H9 (cell line): ENCODE data around the gene RARG. TPM values are rescaled to one million over a fixed set of nuclear protein-coding genes. Genes with fewer than 3 reads are reported as not detected.

ENCODE experiments used
- DNase-seq: peaks from one replicate; pipeline ENCODE4 v3.0.0-alpha.2; 2017
- H2AFZ ChIP-seq: one replicate; pipeline ENCODE4 v1.6.1; 2013; ENCODE audit warnings: mild to moderate bottlenecking, low read length, control low read depth, moderate library complexity
- H2AK5ac ChIP-seq: 2 replicates; pipeline ENCODE4 v1.6.1; 2013; ENCODE audit warnings: low read length, control low read depth, mixed read lengths; ENCODE audit not compliant: insufficient read length
- H2BK120ac ChIP-seq: one replicate; pipeline ENCODE4 v1.6.1; 2013; ENCODE audit warnings: low read depth, mild to moderate bottlenecking, low read length, control low read depth, inconsistent platforms; ENCODE audit not compliant: poor library complexity, severe bottlenecking
- H2BK12ac ChIP-seq: 2 replicates; pipeline ENCODE4 v1.6.1; 2013; ENCODE audit warnings: low read length, control low read depth, mixed read lengths, low read depth; ENCODE audit not compliant: insufficient read length
- H2BK15ac ChIP-seq: 2 replicates; pipeline ENCODE4 v1.6.1; 2013; ENCODE audit warnings: low read depth, low read length, control low read depth
- H2BK20ac ChIP-seq: one replicate; pipeline ENCODE4 v1.6.1; 2013; ENCODE audit warnings: low read depth, mild to moderate bottlenecking, low read length, control low read depth, inconsistent platforms; ENCODE audit not compliant: poor library complexity, severe bottlenecking
- H2BK5ac ChIP-seq: 2 replicates; pipeline ENCODE4 v1.6.1; 2013; ENCODE audit warnings: low read length, control low read depth, mixed read lengths; ENCODE audit not compliant: insufficient read length
- H3K14ac ChIP-seq: 2 replicates; pipeline ENCODE4 v1.6.1; 2013; ENCODE audit warnings: low read length, control low read depth; ENCODE audit not compliant: insufficient read depth
- H3K18ac ChIP-seq: 2 replicates; pipeline ENCODE4 v1.6.1; 2013; ENCODE audit warnings: low read depth, mild to moderate bottlenecking, mixed read lengths, low read length, control low read depth; ENCODE audit not compliant: insufficient read length
- H3K23ac ChIP-seq: 2 replicates; pipeline ENCODE4 v1.6.1; 2013; ENCODE audit warnings: low read length, control low read depth, mixed read lengths, low read depth; ENCODE audit not compliant: insufficient read length
- H3K23me2 ChIP-seq: 2 replicates; pipeline ENCODE4 v1.6.1; 2013; ENCODE audit warnings: low read depth, mild to moderate bottlenecking, mixed read lengths, low read length, control low read depth; ENCODE audit not compliant: insufficient read length, poor library complexity, severe bottlenecking
- H3K27ac ChIP-seq: 2 replicates; pipeline ENCODE4 v1.5.1; 2013; ENCODE audit warnings: low read length, control low read depth, mixed read lengths, low read depth; ENCODE audit not compliant: insufficient read length
- H3K27me3 ChIP-seq: 2 replicates; pipeline ENCODE4 v1.6.1; 2013; ENCODE audit warnings: low read length, control low read depth, inconsistent platforms; ENCODE audit not compliant: insufficient read depth
- H3K4ac ChIP-seq: 2 replicates; pipeline ENCODE4 v1.6.1; 2013; ENCODE audit warnings: low read depth, mild to moderate bottlenecking, control low read depth, inconsistent platforms, low read length, moderate library complexity
- H3K4me1 ChIP-seq: 2 replicates; pipeline ENCODE4 v1.6.1; 2013; ENCODE audit warnings: low read length, control low read depth, inconsistent platforms; ENCODE audit not compliant: insufficient read depth
- H3K4me2 ChIP-seq: 2 replicates; pipeline ENCODE4 v1.6.1; 2013; ENCODE audit warnings: low read length, control low read depth, mixed read lengths; ENCODE audit not compliant: insufficient read length, insufficient read depth
- H3K56ac ChIP-seq: 2 replicates; pipeline ENCODE4 v1.6.1; 2013; ENCODE audit warnings: low read depth, mild to moderate bottlenecking, mixed read lengths, low read length, control low read depth; ENCODE audit not compliant: insufficient read length
- H3K79me1 ChIP-seq: 2 replicates; pipeline ENCODE4 v1.6.1; 2013; ENCODE audit warnings: low read depth, mild to moderate bottlenecking, moderate library complexity, low read length, control low read depth, inconsistent platforms; ENCODE audit not compliant: insufficient read depth, poor library complexity, severe bottlenecking
- H3K79me2 ChIP-seq: 2 replicates; pipeline ENCODE4 v1.6.1; 2013; ENCODE audit warnings: low read length, control low read depth, inconsistent platforms; ENCODE audit not compliant: insufficient read depth
- H3K9ac ChIP-seq: 2 replicates; pipeline ENCODE4 v1.6.1; 2013; ENCODE audit warnings: low read length, control low read depth, mixed read lengths; ENCODE audit not compliant: insufficient read length; ENCODE audit errors: extremely low read depth
- H3K9me3 ChIP-seq: one replicate; pipeline ENCODE4 v1.6.1; 2013; ENCODE audit warnings: low read depth, low read length, inconsistent platforms; ENCODE audit not compliant: control insufficient read depth
- H3T11ph ChIP-seq: one replicate; pipeline ENCODE4 v1.6.1; 2013; ENCODE audit warnings: mild to moderate bottlenecking, low read length, control low read depth, inconsistent platforms
- H4K20me1 ChIP-seq: one replicate; pipeline ENCODE4 v1.6.1; 2013; ENCODE audit not compliant: control insufficient read depth, insufficient read length, insufficient read depth
- H4K5ac ChIP-seq: 2 replicates; pipeline ENCODE4 v1.6.1; 2013; ENCODE audit warnings: low read depth, mild to moderate bottlenecking, mixed read lengths, low read length, control low read depth; ENCODE audit not compliant: insufficient read length
- H4K8ac ChIP-seq: replicated peaks from 2 replicates; pipeline ENCODE4 v1.6.1; 2013; ENCODE audit warnings: low read length, control low read depth, mixed read lengths, low read depth; ENCODE audit not compliant: insufficient read length
- H4K91ac ChIP-seq: 2 replicates; pipeline ENCODE4 v1.6.1; 2013; ENCODE audit warnings: low read depth, mild to moderate bottlenecking, moderate library complexity, mixed read lengths, low read length, control low read depth; ENCODE audit not compliant: insufficient read length
- H3K27ac Mint-ChIP-seq, 3 experiments: 2 replicates in 2 of 3; 3 replicates in 1 of 3; pipeline ENCODE4 v1.8.0; 2020 to 2021; ENCODE audit warnings: mixed read lengths in 3 of 3, mild to moderate bottlenecking in 1 of 3, moderate library complexity in 1 of 3
- H3K27me3 Mint-ChIP-seq: 2 replicates; pipeline ENCODE4 v1.8.0; 2021; ENCODE audit warnings: low read depth, mild to moderate bottlenecking, moderate library complexity, mixed read lengths
- H3K36me3 Mint-ChIP-seq, 3 experiments: 2 replicates in 2 of 3; 3 replicates in 1 of 3; pipeline ENCODE4 v1.8.0; 2020 to 2021; ENCODE audit warnings: low read depth in 3 of 3, mixed read lengths in 3 of 3; ENCODE audit not compliant: insufficient read depth in 1 of 3
- H3K4me1 Mint-ChIP-seq, 2 experiments: 2 replicates each; pipeline ENCODE4 v1.8.0; 2020; ENCODE audit warnings: mixed read lengths in 2 of 2
- H3K4me3 Mint-ChIP-seq, 2 experiments: 2 replicates in 1 of 2; 3 replicates in 1 of 2; pipeline ENCODE4 v1.8.0; 2020 to 2021; ENCODE audit warnings: mild to moderate bottlenecking in 2 of 2, mixed read lengths in 2 of 2, moderate library complexity in 1 of 2
- H3K9me3 Mint-ChIP-seq, 2 experiments: 2 replicates in 1 of 2; 3 replicates in 1 of 2; pipeline ENCODE4 v1.8.0; 2020; ENCODE audit warnings: mild to moderate bottlenecking in 2 of 2, mixed read lengths in 2 of 2, moderate library complexity in 1 of 2
- CTCF ChIP-seq: fragments of 200-600 bp; sonication (generic); conservative IDR thresholded peaks from 3 replicates; pipeline ENCODE4 v1.8.0; 2021; ENCODE audit warnings: antibody characterized with exemption, mild to moderate bottlenecking
- WGBS: extraction: QIAGEN DNeasy Blood & Tissue Kit; methylation state at CpG from one replicate; pipeline ENCODE4 v1.1.7; 2013; ENCODE audit warnings: missing lambda C conversion rate, low lambda C conversion rate, mixed read lengths; ENCODE audit not compliant: insufficient read length; ENCODE audit errors: extremely low coverage; 5-methylcytosine and 5-hydroxymethylcytosine counted together
- total RNA-seq: library from RNA; stranded (reverse); gene quantifications from 2 replicates; pipeline ENCODE4 v1.2.1, GENCODE V29; 2021

RARG gene
- total RNA-seq, 1 experiment from 2014 or later, result 43.7 TPM

- Histone ChIP-seq H3K23me2 (no peaks in the 10 kb centered on the region), H3K4me1 (no peaks in the 10 kb centered on the region), H2BK15ac (no peak overlapping the region), H2BK5ac (no peak overlapping the region), H3K23ac (no peak overlapping the region), H3K4ac (no peak overlapping the region), H4K8ac (no peak overlapping the region), H2BK20ac (no peak overlapping the region), H2BK12ac (no peak overlapping the region), H3K14ac (no peak overlapping the region), H2AK5ac (no peak overlapping the region), H4K5ac (no peak overlapping the region), H3K56ac (no peak overlapping the region), H3T11ph (no peak overlapping the region), H4K20me1 (no peaks in the 10 kb centered on the region), H4K91ac (no peak overlapping the region), H3K27me3 (no peaks in the 10 kb centered on the region), H3K79me1 (no peaks in the 10 kb centered on the region), H2AFZ (no peak overlapping the region), H3K9me3 (no peaks in the 10 kb centered on the region), H3K9ac (no peak overlapping the region), H3K4me2 (no peak overlapping the region), H3K27ac (no peak overlapping the region), H3K18ac (no peak overlapping the region), H2BK120ac (no peak overlapping the region), H3K79me2 (no peaks in the 10 kb centered on the region)
- no peak overlapping the region; a peak in 1 of 7 replicates for H3K27ac Mint-ChIP-seq
- no peak for TF ChIP-seq CTCF
- no peaks in the 10 kb centered on the region for H3K4me1 Mint-ChIP-seq
- no peak for DNase-seq
- H3K9me3 Mint-ChIP-seq, result no peaks in the 10 kb centered on the region
- H3K4me3 Mint-ChIP-seq, result no peak overlapping the region
- no peaks in the 10 kb centered on the region; the same call in 1 of the 2 replicates for H3K27me3 Mint-ChIP-seq
- no CpG with 5 or more reads among the region's 3 CpGs for WGBS
- H3K36me3 Mint-ChIP-seq, result peaks cover 57 to 88% (median 87%) of the 10 kb centered on the region in 3 experiments; a peak in 6 of 7 replicates
These were observed 47.4 kb upstream of the RARG start for GRCh38 chr12:53279283-53279869.
